GM19397 (cell line): ENCODE measurements around the gene ZFR2.
A peak's percentile ranks its signal among the peaks of the same experiment; 100 is the strongest.
"Not testable (repeated sequence)": the region's sequence is repeated elsewhere in the genome, so short reads cannot be mapped to it uniquely, and the experiment has no call there.

Experiments
- ATAC-seq: cut with Tn5 transposase; IDR thresholded peaks from one replicate; pipeline ENCODE4 v1.9.1; 2021; ENCODE audit warnings: mild to moderate bottlenecking, moderate library complexity; ENCODE audit not compliant: unreplicated experiment

ZFR2 gene

DNA sequence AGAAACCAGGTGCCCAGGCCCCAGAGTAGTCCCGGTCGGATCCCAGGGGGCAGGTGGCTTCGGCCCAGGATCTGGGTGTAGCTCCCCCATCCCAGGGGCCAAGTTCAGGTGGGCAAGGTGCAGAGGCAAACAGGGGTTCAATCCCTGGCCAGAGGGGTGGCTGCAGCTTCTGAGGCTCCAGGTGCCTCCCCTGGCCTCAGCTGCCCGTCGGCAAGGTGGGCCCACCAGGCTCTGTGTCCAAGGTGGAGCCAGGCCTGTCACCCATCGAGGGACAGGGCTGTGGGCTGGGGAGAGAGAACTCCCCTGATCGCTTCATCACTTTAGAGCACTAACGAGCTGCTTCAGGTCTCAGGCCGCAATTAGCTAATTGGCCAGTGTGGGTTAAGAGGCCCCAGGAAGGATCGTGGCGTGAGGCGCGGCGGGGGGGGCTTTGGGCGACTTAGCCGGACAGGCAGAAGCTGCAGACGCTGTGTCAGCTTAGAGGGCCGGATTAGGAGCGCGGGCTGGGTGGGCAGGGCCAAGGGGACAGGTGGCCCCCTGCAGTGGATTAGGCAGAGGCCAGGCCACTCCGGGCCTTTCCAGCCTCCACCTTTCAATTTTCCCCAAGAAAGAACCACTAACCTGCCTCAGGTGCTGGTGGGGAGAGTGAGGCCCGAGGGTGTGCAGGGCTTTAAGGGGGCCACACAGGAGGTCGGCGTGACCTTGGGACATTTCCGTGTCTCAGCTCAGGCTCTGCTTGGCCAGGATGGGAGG, 94.0 kb downstream of the ZFR2 start:
- ATAC-seq, result no peak

DNA sequence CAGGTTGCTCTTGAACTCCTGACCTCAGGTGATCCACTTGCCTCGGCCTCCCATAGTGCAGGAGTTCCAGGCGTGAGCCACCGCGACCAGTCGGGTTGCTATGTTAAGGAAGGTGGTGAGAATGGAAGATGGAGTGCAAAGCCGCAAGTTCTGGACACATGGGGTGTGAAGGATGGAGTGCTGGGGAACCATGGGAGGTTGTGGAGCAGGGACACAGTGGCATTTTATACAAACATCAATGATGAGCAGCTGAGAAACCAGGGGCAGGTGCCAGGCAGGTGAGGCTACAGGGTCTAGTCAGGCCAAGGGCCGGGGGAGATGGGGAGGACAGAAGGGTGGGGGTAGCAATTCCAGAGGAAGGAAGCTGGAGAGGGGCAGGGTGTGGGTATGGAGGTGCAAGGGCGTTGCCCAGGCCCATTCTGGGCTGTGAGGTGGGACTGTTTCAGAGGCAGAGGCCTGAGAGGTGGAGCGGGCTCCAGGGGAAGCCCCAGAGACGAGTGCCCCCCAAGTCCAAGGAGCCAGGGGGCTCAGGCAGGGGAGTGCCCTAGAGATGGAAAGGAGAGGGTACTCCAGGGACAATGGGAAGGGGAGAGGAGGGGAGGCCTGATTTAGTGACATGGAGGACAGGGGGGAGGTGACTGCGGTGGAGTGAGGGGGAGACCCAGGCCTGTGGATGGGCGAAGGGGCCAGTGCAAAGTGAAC, 94.9 kb downstream of the ZFR2 start:
- ATAC-seq, result no peak

DNA sequence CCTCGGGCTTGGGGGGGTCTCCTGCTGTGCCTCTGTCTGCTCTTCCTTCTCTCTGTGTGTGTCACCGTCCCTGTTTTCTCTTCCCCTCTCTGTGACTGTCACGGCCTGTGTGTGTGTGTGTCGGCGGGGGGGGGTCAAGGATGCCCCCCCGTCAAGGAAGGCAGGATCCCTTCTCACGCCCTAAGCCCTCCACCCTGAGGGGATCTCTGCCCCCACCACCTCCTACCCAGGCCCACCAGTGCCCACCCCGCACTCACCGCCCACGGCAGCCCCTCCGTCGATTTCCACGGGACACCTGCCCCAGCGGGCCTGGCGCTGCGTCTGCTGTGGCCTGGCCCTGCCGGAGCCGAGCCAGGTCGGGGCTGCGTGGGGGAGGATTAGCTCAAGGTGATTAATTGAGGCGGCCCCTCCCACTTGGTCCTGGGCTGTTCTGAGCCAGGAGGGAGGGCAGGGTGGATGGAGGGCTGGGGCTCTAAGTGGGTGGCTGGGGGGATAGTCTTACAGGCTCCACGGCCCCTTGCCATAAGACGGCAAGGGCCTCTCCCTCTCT, 96.9 kb downstream of the ZFR2 start, which contains the start of gene RAX2:
TSS of gene RAX2 (minus strand) at position 323 of the 550 bp plus-strand sequence. CDS start 486 bp downstream, outside the sequence.
- no peak for ATAC-seq

DNA sequence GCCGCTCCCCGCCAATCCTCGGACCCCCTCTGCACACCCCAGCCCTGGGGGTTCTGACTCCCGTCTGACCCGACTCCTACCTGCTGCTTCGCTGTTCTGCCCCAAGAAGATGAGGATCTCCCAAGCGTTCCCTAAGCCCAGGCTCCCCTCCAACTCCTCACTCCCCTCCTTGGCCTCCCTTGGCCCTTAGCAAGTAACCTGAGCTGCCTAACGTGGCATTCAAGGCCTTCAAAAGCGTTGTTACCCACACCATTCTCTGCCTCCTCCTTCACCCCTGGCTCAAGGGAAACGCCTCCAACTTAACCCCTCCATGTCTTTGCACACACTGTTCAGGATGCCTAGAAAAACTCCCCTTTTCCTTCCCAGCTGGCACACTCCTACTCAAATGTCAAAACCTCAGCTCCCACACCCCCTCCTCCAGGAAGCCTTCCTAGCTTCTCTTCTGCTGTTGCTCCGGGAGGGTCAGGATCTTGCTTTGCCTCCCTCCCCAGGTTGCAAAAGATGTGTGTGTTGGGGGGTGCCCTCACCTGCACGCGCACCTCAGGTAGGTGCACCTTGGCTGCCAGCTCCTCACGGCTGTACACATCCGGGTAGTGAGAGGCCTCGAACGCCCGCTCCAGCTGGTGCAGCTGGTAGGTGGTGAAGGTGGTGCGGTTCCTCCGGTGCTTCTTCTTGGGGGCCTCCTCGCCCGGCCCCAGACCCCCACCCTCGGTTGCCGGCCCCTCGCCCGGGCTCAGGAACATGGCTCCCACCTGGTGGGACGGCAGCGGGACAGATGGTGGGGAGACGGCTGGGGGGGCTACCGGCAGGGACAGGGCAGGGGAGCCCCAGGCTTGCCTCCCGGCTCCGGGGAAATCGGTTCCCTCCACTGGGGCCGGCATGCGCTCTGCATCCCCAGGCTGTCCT, 97.6 kb downstream of the ZFR2 start:
- ATAC-seq, result no peak

DNA sequence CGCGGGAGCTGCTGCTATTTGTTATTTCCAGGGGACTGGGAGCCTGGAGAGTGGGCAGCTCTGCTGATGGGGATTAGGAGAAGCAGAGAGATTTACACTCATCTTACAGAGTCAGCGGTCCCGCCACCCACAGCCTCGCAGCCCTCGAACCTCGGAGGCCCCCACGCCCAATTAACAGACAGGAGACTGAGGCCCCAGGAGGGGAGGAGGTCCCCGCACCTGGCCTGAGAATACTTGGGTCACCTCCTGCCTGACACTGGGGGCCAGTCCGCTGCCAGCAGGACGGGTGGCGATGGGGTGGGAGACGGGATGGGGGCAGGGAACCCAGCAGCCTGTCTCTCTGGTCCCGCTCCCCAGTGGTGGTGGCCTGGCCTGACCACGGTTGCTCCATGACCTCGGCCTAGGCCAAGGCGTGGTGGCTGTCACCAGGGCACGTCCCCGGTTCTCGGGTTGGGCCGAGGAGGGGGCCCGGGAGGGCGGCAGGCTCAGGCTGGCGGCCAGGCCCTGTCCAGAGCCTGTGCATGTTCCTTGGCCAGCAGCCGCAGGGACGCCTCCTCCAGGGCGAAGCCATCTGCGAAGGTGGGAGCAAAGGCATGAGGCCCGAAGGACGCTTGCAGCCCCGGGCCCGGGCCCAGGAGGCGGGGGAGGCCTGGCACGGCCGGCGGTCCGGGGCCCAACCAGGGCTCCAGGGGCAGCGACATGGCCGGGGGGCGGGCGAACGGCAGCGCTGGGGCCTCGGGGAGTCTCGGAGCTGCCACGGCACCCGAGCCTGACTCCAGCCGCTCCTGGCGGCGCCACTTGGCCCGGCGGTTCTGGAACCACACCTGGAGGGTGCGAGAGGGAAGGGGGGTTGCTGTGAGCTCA, 98.5 kb downstream of the ZFR2 start:
- ATAC-seq, result no peak

DNA sequence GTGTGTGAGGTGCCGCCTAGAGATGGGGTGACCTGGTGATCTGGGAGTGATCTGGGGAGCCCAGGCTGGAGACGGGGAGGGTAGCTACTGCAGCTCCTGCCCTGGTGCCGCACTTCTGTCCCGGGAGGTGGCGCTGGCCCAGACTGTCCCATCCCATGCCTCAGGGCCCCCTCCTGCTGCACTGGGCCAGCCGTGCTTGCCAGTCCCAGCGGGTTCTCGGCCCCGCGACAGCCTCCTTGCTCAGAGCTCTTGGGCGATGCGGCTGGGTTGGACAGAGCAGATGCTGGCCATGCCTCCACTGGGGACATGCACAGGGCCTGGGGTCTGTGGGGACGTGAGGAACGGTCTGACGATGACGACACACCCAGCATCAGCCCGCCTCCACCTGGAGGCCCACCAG, 99.3 kb downstream of the ZFR2 start:
- ATAC-seq, result no peak

DNA sequence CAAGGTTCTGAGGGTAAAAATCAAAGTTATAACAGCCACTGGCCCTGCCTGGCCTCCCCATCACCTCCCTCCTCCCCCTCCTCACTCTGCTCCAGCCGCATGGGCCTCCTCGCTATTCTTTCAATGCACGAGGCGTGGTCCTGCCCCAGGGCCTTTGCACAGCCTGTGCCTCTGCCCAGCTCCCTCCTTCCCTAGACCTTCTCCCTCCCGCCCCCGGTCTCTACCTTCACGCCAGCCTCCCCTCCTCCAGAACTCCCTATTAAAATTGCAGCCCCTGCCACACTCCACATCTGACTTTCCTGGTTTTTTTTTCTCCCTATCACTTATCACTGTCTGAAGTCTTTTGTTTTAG, 100.1 kb downstream of the ZFR2 start:
- ATAC-seq, result no peak

DNA sequence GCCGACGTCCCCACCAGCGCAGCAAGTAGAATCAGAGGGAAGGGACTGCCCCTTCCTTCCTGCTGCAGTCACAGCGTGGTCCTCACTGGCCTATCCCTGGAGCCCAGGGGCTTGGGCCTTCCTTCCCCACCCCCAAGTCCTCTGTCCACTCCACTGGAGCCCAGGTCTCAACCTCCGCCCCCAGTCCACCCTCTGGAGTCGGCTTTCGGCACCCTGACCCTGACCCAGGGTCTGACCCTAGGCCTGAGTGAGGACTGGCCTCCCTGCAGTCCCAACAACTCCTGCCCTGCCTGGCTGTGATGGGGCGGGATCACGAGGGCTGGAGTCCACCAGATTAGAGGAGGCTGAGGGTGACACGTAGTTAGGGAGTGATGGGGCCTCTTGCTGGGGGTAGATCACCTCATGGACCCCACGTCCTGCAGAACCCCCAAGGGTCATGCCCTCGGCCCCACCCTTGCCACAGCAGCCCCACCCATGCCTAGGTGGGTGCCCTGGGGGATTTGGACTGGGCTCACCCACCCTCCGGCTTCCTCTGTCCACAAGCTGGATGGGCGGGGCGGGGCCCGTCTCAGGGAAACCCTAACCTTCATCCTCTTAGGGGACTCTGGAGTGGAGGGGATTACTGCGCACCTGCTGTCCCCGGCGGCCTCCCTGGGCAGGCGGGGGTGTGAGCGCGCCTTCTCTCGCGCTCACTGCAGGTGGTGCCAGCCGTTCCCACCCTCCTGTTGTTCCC, 100.7 kb downstream of the ZFR2 start:
- ATAC-seq, result no peak

DNA sequence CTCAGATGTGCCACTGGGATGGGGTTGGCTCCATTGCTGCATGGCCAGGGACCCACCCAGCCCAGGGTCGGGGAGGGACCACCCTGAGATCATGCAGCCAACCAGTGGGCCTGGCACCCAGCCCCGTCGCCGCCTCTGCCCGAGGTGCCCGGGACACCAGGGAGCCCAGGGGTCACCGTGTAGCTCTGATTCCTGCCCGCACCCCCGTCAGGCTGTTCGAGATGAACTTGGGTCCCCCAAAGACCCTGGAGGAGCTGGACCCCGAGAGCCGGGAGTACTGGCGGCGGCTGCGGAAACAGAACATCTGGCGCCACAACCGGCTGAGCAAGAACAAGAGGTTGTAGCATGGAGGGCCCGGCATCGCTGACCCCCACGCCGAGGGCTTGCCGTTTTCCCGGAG, 101.8 kb downstream of the ZFR2 start:
- no peak for ATAC-seq

DNA sequence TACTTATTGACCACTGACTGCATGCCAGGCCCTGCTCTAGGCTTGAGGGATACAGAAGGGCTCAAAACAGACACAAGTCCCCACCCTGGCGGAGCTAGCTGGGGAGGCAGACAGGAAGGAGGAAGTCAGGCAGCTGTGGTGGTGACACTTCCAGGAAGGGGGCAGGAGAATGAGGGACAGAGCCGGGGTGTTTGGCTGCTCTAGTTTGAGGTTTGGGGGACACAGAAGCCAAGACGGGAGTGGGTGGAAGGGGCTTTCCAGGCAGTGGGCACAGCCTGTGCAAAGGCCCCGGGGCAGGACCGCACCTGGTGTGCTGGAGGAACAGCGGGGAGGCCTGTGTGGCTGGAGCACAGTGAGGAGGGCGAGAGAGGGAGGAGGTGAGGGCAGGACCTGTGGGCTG, 102.3 kb downstream of the ZFR2 start:
- no peak for ATAC-seq

DNA sequence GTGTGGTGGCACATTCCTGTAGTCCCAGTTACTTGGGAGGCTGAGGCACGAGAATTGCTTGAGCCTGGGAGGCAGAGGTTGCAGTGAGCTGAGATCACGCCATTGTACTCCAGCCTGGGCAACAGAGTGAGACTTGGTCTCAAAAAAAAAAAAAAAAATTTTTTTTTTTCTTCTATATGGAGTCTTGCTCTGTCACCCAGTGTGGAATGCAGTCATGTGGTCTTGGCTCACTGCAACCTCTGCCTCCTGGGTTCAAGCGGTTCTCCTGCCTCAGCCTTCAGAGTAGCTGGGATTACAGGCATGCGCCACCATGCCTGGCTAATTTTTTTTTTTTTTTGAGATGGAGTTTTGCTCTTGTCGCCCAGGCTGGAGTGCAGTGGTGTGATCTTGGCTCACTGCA, 103.1 kb downstream of the ZFR2 start:
- ATAC-seq, result not testable (repeated sequence)

DNA sequence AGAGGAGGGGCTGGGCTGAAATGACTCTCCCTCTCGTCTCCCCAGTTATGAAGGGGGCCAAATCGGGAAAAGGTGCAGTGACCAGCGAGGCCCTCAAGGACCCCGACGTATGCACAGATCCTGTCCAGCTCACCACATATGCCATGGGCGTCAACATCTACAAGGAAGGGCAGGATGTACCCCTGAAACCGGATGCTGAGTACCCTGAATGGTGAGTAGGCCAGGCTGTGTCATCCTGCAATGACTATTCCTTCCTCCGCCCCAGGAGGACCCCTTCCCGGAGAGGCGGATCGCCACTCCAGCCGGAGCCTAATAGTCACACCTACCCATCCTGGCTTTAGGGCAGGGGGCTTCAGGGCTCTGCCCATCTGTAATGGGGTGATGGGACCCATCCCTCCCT, 103.7 kb downstream of the ZFR2 start:
- no peak for ATAC-seq

DNA sequence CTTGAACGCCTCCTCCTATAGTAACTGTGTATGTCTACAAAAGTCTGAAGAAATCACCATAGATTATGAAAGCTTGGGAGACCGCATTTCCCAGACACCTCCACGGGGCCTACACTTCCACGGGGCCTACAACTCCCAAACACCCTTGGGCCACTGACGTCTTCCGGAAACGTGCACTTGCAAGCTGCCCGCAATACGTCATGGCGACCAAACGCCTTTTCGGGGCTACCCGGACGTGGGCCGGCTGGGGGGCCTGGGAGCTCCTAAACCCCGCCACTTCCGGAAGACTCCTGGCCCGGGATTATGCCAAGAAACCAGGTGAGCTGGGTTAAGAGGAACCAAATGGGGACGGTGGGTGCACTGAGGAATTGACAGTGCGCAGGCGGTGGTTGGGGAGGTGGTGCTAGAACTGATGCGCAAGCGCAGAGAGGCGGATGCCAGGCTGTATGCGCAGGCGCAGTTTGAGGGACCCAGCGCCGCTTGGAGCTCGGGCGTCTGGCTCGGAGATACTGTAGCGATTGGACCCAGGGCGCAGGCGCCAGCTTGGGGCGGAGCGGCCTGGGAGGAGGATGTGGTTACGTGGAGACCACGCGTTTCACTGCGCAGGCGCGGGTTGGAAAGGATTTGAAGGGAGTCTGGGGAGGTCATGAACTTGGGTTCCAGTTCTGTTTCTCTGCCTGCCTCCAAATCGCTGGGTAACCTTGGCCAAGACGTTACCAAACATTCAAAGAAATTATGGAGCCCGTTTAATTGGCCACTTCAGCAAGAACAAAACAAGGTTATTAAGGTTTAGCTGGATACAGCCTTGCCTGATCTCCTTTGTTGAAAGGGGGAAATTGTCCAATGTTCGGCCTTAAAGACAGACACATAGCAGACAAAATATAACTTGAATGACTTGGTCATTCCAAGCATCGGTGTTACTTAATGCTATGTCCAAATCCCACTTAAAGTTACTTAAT, 106.1 kb downstream of the ZFR2 start, which contains the start of gene MRPL54:
TSS of gene MRPL54 (plus strand) at position 182 of the 959 bp plus-strand sequence. CDS start at position 201, 19 bp downstream.
- ATAC-seq, result peak; percentile 84

DNA sequence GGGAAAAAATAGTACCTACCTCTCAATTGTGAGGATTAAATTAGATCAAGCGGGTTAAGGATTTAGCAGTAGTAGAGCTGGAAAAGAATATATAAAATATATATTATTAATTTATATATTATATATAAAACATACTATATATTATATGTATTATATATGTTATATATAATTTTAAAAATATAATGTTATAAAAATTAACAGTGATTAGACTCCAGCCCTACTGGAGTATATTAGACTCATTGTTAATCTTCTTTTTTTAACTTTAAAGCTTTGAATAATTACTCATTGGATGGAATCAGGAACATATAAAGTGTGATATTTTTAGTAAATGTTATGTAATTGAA, 106.7 kb downstream of the ZFR2 start:
- no peak for ATAC-seq

DNA sequence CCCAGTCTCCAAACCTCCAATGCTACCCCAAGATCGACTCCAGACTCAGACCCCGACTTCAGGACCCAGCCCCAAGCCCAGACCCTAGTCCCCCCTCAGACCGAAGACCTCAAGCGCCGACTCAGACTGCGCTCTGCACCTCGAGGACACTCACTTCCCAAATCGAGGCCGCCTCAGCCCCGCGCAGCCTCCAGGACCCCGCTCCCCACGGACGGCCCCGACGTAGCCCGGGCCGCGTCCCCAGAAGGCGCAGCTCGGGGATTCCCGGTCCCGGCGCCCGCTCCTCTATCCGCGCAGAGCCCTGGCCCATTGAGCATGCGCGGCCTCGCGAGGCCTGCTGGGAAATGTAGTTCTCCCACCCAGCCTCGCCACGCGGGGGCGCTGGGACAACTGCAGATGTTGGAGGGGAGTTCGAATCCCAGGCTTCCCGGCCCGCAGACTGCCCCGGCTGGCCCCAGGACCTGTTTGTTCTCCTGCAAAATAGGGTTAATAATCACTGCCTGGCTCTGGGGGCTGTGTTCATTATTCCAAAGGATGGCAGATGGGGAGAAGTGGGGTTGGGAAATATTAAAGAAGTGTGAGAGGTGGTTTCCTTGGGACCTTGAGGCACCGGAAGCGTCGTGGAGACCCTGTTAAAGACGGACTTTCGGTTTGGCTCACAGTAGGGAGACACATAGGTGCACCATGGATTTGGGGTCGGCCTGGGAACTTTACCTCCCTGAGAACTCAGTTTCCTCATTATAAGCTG, 107.3 kb downstream of the ZFR2 start, which contains the start of gene APBA3:
TSS of gene APBA3 (minus strand) at position 311 of the 748 bp plus-strand sequence. CDS start 1,428 bp downstream, outside the sequence.
- ATAC-seq, result peak; percentile 51

DNA sequence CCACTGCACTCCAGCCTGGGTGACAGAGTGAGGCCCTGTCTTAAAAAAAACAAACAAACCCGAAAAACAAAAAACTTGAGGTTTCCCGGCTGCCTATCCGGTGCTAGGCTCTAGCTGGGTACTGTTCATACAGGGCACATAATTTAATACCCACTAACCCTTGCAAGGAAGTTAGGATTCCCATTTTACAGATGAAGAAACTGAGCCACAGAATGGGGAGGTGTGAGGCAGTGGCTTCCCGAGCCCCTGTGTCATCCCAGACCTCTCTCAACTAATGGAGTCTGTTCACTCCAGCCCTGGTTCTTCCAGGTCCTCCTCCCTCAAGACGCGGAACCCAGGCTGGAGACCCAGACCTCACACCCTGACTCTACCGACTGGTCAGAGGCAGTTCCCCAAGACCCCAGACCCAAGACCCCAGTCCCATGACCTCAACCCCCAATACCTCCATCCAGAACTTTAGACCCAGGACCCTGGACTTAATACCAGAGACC, 107.9 kb downstream of the ZFR2 start:
- ATAC-seq, result no peak

DNA sequence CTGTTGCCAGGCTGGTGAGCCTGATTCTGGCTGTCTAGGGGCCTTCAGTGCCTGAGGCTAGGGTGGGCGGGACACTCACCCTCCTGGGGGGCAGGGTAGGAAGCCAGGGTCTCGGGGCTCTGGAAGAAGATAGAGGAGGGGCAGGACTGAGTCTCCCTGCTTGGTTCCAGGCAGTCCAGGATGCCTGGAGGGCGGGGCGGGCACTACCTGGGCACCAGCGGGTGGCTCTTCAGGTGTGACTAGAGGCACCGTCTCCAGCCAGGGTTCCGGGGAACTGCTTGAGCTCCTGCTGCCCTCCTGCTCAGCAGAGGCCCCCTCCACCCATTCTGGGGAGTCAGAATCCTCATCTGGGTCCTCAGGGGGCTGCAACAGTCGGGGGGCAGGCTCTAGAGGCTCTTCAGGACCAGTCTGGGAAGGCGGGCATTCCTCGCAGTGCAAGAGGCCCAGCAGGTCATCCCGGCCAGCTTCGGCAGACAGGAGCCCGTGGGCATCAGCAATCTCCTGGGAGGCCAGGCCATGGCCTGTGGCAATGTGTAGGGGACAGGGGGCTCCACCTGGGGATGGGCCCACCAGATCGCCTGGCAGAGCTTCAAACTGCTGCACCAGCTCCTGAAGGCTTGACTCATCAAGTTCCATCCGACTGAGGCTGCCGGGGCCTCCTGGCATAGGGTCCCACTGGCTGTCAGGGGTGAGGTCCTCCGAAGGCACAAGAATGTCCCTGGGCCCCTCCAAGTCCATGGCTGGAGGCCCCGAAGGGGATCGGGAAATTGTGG, 109.2 kb downstream of the ZFR2 start:
- ATAC-seq, result no peak
